Uterus (tissue), 2 donors: Measurements from ENCODE around the gene LSAMP.

ENCODE experiments used
- POLR2A ChIP-seq, 2 donors: fragments of 450-650 bp; IDR thresholded peaks; one replicate each; pipeline ENCODE4 v1.6.1; 2016; ENCODE audit warnings: antibody characterized with exemption in 2 of 2, mild to moderate bottlenecking in 1 of 2, moderate library complexity in 1 of 2
- TF ChIP-seq, protein P1 (sequence below), 4 experiments: fragments of 200-600 bp in 2 of 4; fragments of 450-650 bp in 2 of 4; sonication (generic) in 2 of 4; IDR thresholded peaks; one replicate each; pipeline ENCODE4 v1.5.1; 2016 to 2019; ENCODE audit warnings: antibody characterized with exemption in 4 of 4, mild to moderate bottlenecking in 2 of 4, moderate library complexity in 1 of 4

DNA sequence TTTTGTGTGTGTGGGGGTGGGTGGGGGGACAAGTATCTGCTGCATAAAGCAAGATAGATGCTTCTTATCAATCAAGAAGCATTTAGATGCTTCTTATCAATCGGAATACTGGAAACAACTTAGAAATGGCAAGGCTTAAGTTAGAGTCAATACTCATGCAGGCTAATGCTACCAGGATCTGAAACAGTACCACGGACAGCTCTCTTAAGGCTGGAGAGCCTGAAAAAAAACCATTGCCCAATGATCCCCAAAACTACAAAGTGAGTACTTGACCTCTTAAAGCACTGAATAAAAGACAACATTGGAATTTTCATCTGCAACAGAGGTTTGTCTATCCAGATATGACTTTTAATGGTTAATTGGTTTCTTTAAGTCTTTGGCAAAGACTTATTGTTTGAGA, 559.7 kb downstream of the LSAMP start:
- no peak for TF ChIP-seq POLR2A (IDR thresholded peaks at IDR 0.05)
- TF ChIP-seq, protein P1, sequence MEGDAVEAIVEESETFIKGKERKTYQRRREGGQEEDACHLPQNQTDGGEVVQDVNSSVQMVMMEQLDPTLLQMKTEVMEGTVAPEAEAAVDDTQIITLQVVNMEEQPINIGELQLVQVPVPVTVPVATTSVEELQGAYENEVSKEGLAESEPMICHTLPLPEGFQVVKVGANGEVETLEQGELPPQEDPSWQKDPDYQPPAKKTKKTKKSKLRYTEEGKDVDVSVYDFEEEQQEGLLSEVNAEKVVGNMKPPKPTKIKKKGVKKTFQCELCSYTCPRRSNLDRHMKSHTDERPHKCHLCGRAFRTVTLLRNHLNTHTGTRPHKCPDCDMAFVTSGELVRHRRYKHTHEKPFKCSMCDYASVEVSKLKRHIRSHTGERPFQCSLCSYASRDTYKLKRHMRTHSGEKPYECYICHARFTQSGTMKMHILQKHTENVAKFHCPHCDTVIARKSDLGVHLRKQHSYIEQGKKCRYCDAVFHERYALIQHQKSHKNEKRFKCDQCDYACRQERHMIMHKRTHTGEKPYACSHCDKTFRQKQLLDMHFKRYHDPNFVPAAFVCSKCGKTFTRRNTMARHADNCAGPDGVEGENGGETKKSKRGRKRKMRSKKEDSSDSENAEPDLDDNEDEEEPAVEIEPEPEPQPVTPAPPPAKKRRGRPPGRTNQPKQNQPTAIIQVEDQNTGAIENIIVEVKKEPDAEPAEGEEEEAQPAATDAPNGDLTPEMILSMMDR (IDR thresholded peaks at IDR 0.05) = no peak
